K562 (cell line): ENCODE data around the gene MYO1B.

Source experiments
- BMI1 ChIP-seq: fragments of 150-350 bp; IDR thresholded peaks from 2 replicates; pipeline ENCODE4 v1.6.1; 2014; ENCODE audit warnings: low read length
- FOXA3 ChIP-seq, 2 experiments: fragments of 450-650 bp in 1 of 2; sonication (generic) in 1 of 2; formaldehyde crosslinking; IDR thresholded peaks in 1 of 2; conservative IDR thresholded peaks in 1 of 2; 2 replicates each; pipeline versions ENCODE4 v1.4.0 to v1.8.0; 2020 to 2022; ENCODE audit warnings: mild to moderate bottlenecking in 2 of 2, missing genetic modification reagents in 1 of 2
- GABPA ChIP-seq: fragments of 200-800 bp; sonication (Bioruptor generic); conservative IDR thresholded peaks from 2 replicates; pipeline ENCODE4 v1.6.1; 2016; ENCODE audit warnings: low read depth, missing genetic modification characterization, missing compliant biosample characterization
- GATA2 ChIP-seq: sonication (generic); formaldehyde crosslinking; IDR thresholded peaks from 2 replicates; pipeline ENCODE4 v1.4.0; 2020; ENCODE audit warnings: mild to moderate bottlenecking, missing genetic modification reagents
- HMG20A ChIP-seq: fragments of 450-650 bp; formaldehyde crosslinking; conservative IDR thresholded peaks from 2 replicates; pipeline ENCODE4 v1.4.0; 2020; ENCODE audit warnings: mild to moderate bottlenecking, mixed read lengths
- JUN ChIP-seq, 2 experiments: sonication (generic) in 1 of 2; formaldehyde crosslinking in 1 of 2; IDR thresholded peaks; 2 replicates each; pipeline versions ENCODE4 v1.6.1 to v1.8.0; 2012 to 2022; ENCODE audit warnings: borderline replicate concordance in 2 of 2, mild to moderate bottlenecking in 2 of 2, improper control_type of control experiment in 1 of 2, low read depth in 1 of 2, low read length in 1 of 2, missing genetic modification reagents in 1 of 2
- L3MBTL2 ChIP-seq: fragments of 450-650 bp; IDR thresholded peaks from 2 replicates; pipeline ENCODE4 v1.6.1; 2016; ENCODE audit warnings: mild to moderate bottlenecking, moderate library complexity
- PHF8 ChIP-seq: fragments of 200-600 bp; sonication (generic); IDR thresholded peaks from 2 replicates; pipeline ENCODE4 v1.6.1; 2012; ENCODE audit warnings: mixed run types, mild to moderate bottlenecking, inconsistent platforms, low read length, moderate library complexity, borderline replicate concordance
- TAF1 ChIP-seq: IDR thresholded peaks from 2 replicates; pipeline ENCODE4 v1.6.1; 2011; ENCODE audit warnings: mild to moderate bottlenecking, low read length, moderate library complexity; ENCODE audit not compliant: insufficient read depth, control insufficient read depth, severe bottlenecking; ENCODE audit errors: extremely low read depth
- TEAD1 ChIP-seq, 2 experiments: fragments of 450-650 bp in 1 of 2; sonication (generic) in 1 of 2; formaldehyde crosslinking; IDR thresholded peaks; 2 replicates each; pipeline versions ENCODE4 v1.4.0 to v1.8.0; 2020 to 2022; ENCODE audit warnings: mild to moderate bottlenecking in 2 of 2, missing genetic modification reagents in 1 of 2
- ZFP1 ChIP-seq: fragments of 450-650 bp; formaldehyde crosslinking; IDR thresholded peaks from 2 replicates; pipeline ENCODE4 v1.4.0; 2020; ENCODE audit warnings: mild to moderate bottlenecking, mixed read lengths
- TF ChIP-seq, protein P1 (sequence below): sonication (generic); formaldehyde crosslinking; IDR thresholded peaks from 2 replicates; pipeline ENCODE4 v1.8.0; 2022; ENCODE audit warnings: mild to moderate bottlenecking, missing genetic modification reagents
- TF ChIP-seq, protein P2 (sequence below): sonication (generic); formaldehyde crosslinking; IDR thresholded peaks from 2 replicates; pipeline ENCODE4 v1.8.1; 2022; ENCODE audit warnings: missing genetic modification reagents

DNA sequence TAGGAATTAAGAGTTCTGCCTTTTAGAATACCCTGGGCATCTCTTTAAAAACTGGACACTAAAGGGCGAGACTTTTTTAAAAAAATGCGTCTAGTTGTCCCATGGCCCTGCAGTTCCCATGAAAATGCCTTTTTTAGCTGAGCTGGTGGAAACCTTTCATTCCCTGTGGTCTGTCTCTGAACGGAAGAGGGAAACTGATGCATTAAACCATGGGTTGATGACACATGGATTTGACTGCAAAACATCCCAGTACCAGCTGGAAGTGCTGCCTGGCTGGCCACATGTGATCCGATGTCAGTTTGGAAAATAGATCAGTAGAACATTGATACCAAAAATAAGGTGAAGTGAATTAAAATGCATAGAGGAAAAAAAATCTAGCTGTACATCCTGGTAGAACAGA, 129.2 kb downstream of the MYO1B start:
- TF ChIP-seq GATA2 = no peak
- no peak for TF ChIP-seq TEAD1 (CRISPR knock-in tag; IDR thresholded peaks at IDR 0.05)
- no peak for TF ChIP-seq ZFP1 (CRISPR knock-in tag)
- TF ChIP-seq HMG20A (CRISPR knock-in tag) = no peak
- TF ChIP-seq, protein P1, sequence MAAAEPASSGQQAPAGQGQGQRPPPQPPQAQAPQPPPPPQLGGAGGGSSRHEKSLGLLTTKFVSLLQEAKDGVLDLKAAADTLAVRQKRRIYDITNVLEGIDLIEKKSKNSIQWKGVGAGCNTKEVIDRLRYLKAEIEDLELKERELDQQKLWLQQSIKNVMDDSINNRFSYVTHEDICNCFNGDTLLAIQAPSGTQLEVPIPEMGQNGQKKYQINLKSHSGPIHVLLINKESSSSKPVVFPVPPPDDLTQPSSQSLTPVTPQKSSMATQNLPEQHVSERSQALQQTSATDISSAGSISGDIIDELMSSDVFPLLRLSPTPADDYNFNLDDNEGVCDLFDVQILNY (CRISPR knock-in tag) = no peak
- no peak for TF ChIP-seq GABPA (tag)
- TF ChIP-seq, protein P2, sequence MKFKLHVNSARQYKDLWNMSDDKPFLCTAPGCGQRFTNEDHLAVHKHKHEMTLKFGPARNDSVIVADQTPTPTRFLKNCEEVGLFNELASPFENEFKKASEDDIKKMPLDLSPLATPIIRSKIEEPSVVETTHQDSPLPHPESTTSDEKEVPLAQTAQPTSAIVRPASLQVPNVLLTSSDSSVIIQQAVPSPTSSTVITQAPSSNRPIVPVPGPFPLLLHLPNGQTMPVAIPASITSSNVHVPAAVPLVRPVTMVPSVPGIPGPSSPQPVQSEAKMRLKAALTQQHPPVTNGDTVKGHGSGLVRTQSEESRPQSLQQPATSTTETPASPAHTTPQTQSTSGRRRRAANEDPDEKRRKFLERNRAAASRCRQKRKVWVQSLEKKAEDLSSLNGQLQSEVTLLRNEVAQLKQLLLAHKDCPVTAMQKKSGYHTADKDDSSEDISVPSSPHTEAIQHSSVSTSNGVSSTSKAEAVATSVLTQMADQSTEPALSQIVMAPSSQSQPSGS (CRISPR knock-in tag) = no peak
- no peak for TF ChIP-seq BMI1
- TF ChIP-seq TAF1 = no peak
- TF ChIP-seq JUN (IDR thresholded peaks at IDR 0.05; ENCODE audit: borderline replicate concordance, low read depth, low read length) = no peak
- TF ChIP-seq JUN (CRISPR knock-in tag; IDR thresholded peaks at IDR 0.05; ENCODE audit: borderline replicate concordance) = no peak
- no peak for TF ChIP-seq PHF8
- no peak for TF ChIP-seq FOXA3 (CRISPR knock-in tag; conservative IDR thresholded peaks at IDR 0.05 in 1 of 2, IDR thresholded peaks at IDR 0.05 in 1 of 2)
- no peak for TF ChIP-seq L3MBTL2
